PC-9 (cell line): ENCODE results near the gene TSSK1B. TPM values are rescaled to one million over a fixed set of nuclear protein-coding genes. Genes with fewer than 3 reads are reported as not detected.

ENCODE experiments used
- BruUV-seq: library from RNA; stranded (reverse); fragments of 400-500 nt; replicated peaks from 2 replicates; lab custom pipeline; 2021; lab: Mats Ljungman, UMichigan
- CTCF ChIA-PET: fragments of 300-600 bp; sonication (Branson Sonifier 250); formaldehyde crosslinking; loops from one replicate; lab custom pipeline; 2022; ENCODE audit warnings: antibody characterized with exemption; lab: Charles Lee
- POLR2A ChIA-PET: fragments of 300-600 bp; sonication (Branson Sonifier 250); formaldehyde crosslinking; loops from one replicate; lab custom pipeline; 2022; ENCODE audit warnings: antibody characterized with exemption; ENCODE audit not compliant: unreplicated experiment; lab: Charles Lee
- DNase-seq, 2 experiments: peaks; one replicate each; pipeline versions ENCODE4 v3.0.0 to v3.0.0-alpha.2; 2015 to 2022; ENCODE audit warnings: mixed read lengths in 1 of 2
- H2AFZ ChIP-seq: fragments of 200-600 bp; sonication (generic); 2 replicates; pipeline ENCODE4 v1.8.1; 2017; ENCODE audit warnings: antibody characterized with exemption
- H3F3A ChIP-seq: fragments of 200-600 bp; sonication (generic); 2 replicates; pipeline ENCODE4 v1.8.1; 2017; ENCODE audit warnings: antibody characterized with exemption, mild to moderate bottlenecking, low read depth; ENCODE audit not compliant: insufficient read depth
- H3K27ac ChIP-seq: fragments of 200-600 bp; sonication (generic); 2 replicates; pipeline ENCODE4 v1.6.1; 2016; ENCODE audit warnings: mixed run types
- H3K27me3 ChIP-seq: fragments of 200-600 bp; sonication (generic); 2 replicates; pipeline ENCODE4 v1.6.1; 2016; ENCODE audit warnings: low read depth, mixed run types; ENCODE audit not compliant: insufficient read depth
- H3K36me3 ChIP-seq: fragments of 200-600 bp; sonication (generic); 2 replicates; pipeline ENCODE4 v1.6.1; 2016; ENCODE audit warnings: low read depth, mixed run types
- H3K4me1 ChIP-seq: fragments of 200-600 bp; sonication (generic); replicated peaks from 2 replicates; pipeline ENCODE4 v1.6.1; 2016; ENCODE audit warnings: mixed run types; ENCODE audit not compliant: insufficient read depth
- H3K4me2 ChIP-seq: fragments of 200-600 bp; sonication (generic); 2 replicates; pipeline ENCODE4 v1.6.1; 2017; ENCODE audit warnings: mixed run types
- H3K4me3 ChIP-seq: fragments of 200-600 bp; sonication (generic); 2 replicates; pipeline ENCODE4 v1.6.1; 2016; ENCODE audit warnings: mixed run types
- H3K79me2 ChIP-seq: fragments of 200-600 bp; sonication (generic); 2 replicates; pipeline ENCODE4 v1.6.1; 2017; ENCODE audit warnings: low read depth, mixed run types
- H3K9me2 ChIP-seq: fragments of 200-600 bp; sonication (generic); 2 replicates; pipeline ENCODE4 v1.8.1; 2017; ENCODE audit warnings: mild to moderate bottlenecking; ENCODE audit not compliant: insufficient read depth
- H3K9me3 ChIP-seq: fragments of 200-600 bp; sonication (generic); 2 replicates; pipeline ENCODE4 v1.8.1; 2016; ENCODE audit warnings: low read depth; ENCODE audit not compliant: insufficient read depth
- H4K20me1 ChIP-seq: fragments of 200-600 bp; sonication (generic); 2 replicates; pipeline ENCODE4 v1.8.1; 2017; ENCODE audit not compliant: insufficient read depth
- CTCF ChIP-seq: fragments of 200-600 bp; sonication (generic); conservative IDR thresholded peaks from 2 replicates; pipeline ENCODE4 v1.6.1; 2017; ENCODE audit warnings: mixed run types, antibody characterized with exemption, mild to moderate bottlenecking, moderate library complexity
- intact Hi-C: fragments of 100-400 bp; cut with micrococcal nuclease; formaldehyde crosslinking; loops from one replicate; pipeline ENCODE4 v1.10.0; 2022; ENCODE audit not compliant: unreplicated experiment
- total RNA-seq: library from RNA; stranded (reverse); gene quantifications from 2 replicates; pipeline ENCODE4 v1.2.3, GENCODE V29; 2021

TSSK1B gene
- total RNA-seq, 1 experiment from 2014 or later, result not detected

DNA sequence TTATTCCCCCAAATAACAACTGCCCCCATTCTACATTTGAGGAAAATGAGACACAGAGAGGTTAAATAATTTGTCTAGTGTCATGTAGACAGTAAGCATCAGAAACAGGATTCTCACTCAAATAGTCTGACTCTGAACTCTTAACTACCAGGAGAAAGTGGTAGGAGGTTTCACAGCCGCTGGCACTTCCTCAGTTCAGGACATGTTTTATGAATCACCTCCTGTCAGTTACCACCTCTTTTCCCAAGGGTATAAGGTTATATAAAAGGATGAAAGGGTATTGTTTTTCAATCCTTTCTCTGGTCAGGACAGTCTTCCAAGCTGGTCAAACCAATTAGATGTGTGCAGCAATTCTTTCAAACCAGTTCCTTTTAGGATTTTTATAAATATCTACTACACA, 52.1 kb downstream of the TSSK1B start:
- Histone ChIP-seq H3K36me3 (no peaks in the 10 kb centered on the region), H2AFZ (no peak overlapping the region), H3K9me3 (no peaks in the 10 kb centered on the region), H3K4me1 (no peaks in the 10 kb centered on the region), H3F3A (no peaks in the 10 kb centered on the region), H3K9me2 (no peaks in the 10 kb centered on the region), H3K79me2 (no peaks in the 10 kb centered on the region), H3K27me3 (no peaks in the 10 kb centered on the region), H3K27ac (no peak overlapping the region), H4K20me1 (no peaks in the 10 kb centered on the region), H3K4me2 (no peak overlapping the region), H3K4me3 (no peak overlapping the region)
- CTCF ChIA-PET, result no interaction called here
- no TSS peak for BruUV-seq
- no peak for TF ChIP-seq CTCF
- no peak for DNase-seq
- intact Hi-C loops, result no loop called here
- POLR2A ChIA-PET, result no interaction called here

Other genes with a start within 250 kb of the TSSK1B start
- 2.5 TPM in 2 replicates for gene MCC, start 53.5 kb upstream of the TSSK1B start, total RNA-seq
- 14.9 and 18.6 TPM in 2 replicates for gene YTHDC2, start 78.7 kb upstream of the TSSK1B start, total RNA-seq